ENCODE measurements around the gene MED15. TPM values are rescaled to one million over a fixed set of nuclear protein-coding genes. Genes with fewer than 3 reads are reported as not detected.
"Not testable (repeated sequence)": the region's sequence is repeated elsewhere in the genome, so short reads cannot be mapped to it uniquely, and the experiment has no call there.

The MED15 gene
- total RNA-seq, 1 donor from 2014 or later = 16.1 TPM

DNA sequence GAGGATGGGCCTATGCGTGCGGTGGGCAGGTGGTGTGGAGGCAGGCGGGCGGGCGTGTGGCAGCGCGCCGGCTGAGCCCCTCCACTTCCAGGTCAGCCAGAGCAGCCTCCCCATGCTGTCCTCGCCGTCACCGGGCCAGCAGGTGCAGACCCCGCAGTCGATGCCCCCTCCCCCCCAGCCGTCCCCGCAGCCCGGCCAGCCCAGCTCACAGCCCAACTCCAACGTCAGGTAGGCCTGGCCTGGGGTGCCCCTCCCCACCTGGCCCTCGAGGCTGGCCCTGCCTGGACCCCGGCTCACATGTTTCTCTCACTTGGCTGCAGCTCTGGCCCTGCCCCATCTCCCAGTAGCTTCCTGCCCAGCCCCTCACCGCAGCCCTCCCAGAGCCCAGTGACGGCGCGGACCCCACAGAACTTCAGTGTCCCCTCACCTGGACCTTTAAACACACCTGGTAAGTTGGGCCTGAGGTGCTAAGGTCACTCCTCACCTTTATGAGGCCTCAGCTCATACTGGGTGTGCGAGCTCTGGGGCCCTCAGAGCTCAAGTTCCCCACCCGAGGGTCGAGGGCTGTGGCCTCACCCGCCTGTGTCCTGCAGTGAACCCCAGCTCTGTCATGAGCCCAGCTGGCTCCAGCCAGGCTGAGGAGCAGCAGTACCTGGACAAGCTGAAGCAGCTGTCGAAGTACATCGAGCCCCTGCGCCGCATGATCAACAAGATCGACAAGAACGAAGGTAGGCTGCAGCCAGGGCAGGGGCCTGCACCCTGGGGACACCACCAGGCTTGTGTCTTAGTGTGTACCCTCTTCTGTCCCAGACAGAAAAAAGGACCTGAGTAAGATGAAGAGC lies 75.3 kb downstream of the MED15 start:
- no peak for DNase-seq (ENCODE audit: low read depth in 2 of 2)

DNA sequence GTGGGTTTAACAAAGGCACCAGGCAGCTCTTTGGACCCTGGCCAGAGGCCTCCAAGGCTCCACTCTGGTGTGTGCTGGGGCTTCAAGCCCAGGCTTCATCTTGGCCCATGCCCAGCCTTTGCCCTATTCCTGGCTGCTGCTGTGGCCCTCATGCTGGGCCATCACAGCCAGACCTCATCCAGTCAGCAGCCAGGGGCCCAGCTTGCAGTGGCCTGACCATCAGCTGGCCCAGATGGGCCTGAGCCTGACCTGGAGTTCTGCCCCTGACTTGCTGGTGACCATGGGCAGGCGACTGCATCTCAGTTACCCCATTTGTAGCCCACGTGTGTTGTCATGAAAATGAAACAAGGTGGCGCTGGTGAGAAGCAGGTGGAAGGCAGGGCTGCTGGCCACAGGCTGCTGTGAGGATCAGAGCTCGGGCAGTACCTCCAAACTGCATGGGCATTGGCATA lies 76.1 kb downstream of the MED15 start:
- no peak for DNase-seq (ENCODE audit: low read depth in 2 of 2)

DNA sequence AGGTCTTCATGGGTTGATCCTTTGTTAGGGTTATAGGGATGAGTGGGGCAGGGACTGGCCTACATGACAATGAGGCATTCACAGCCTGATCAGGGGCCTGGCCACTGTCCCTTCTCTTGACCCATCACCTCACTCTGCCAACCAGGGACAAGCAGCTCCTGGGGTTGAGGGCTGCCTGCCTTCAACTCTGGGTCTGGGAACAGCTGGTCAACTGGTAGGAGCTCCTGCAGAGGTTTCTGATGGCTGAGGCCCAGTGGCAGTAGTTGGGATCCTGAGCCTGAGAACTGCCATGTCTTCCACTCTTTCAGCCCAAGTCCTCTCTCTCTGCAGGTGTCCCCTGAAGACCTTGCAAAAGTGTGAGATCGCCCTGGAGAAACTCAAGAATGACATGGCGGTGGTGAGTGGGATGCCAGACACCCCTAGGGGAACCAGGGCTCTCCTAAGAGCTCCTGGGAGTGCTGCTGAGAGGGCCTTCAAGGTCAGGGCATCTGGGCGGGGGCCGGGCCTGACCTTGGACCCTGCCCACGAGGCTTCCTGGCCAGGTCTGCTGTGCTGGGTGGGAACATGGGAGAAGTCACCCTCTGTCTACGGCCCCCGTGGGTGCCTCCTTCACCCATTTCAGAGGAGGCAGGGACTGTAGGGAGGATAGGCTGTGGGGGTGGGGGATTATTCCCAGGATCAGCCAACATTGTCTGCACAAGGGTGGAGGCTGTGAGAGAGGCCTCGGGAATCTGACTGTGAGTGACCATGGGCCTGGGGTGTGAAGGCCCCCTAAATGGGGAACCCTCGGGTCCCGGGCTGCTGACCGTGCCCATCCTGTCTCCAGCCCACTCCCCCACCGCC lies 76.8 kb downstream of the MED15 start:
- no peak for DNase-seq (ENCODE audit: low read depth in 2 of 2)

DNA sequence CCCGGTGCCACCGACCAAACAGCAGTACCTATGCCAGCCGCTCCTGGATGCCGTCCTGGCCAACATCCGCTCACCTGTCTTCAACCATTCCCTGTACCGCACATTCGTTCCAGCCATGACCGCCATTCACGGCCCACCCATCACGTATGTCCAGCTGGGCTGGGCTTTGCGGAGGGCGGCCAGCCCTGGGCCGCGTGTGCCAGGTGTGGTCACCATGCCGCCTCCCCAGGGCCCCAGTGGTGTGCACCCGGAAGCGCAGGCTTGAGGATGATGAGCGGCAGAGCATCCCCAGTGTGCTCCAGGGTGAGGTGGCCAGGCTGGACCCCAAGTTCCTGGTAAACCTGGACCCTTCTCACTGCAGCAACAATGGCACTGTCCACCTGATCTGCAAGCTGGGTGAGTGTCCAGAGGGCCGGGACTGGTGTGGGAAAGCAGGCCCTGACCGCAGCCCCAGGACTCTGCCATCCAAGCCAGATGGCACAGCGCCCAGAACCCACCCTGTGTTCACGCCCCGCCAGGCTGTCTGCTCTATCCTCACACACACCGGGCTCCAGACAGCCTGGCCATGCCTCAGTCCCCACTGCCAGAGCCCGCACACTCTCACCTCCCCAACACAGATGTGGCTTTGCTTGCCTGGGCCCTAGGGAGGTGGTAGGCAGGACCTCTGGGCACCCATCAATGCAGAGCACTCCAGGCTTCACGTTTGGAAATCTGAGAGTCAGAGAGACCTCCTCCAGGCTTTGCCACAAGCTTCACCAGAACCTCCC lies 77.6 kb downstream of the MED15 start:
- no peak for DNase-seq (ENCODE audit: low read depth in 2 of 2)

DNA sequence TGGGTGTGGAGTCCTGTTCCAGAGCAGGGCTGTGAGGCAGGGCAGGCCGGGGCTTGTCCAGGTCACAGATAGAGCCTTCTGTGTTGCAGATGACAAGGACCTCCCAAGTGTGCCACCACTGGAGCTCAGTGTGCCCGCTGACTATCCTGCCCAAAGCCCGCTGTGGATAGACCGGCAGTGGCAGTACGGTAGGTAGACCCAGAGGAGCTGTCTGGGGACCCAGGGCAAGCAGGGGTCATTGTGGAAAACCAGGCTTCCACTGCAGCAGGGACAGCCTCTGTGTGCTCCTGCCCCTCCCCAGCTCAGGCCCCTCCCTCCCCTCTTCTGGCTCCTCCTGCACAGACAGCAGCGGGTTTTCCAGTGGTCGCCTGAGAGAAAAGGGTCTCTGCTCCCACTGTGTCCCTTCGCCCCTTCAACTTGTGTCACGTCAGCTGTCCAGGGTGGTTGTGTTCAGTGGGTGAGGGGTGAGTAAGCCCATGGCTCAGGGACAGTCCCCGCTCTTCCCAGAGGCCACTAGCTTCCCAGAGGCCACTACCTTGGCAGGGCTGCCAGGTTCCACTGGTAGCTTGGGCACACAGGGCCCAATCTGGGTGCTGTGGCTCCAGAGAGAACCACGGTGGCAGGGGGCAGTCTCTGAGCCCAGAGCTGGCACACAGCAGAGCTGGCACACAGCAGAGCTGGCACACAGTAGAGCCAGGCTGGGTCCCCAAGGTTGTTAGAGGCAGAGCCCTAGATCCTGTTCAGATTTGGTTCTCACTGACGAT lies 78.4 kb downstream of the MED15 start:
- DNase-seq (ENCODE audit: low read depth in 2 of 2) = no peak

DNA sequence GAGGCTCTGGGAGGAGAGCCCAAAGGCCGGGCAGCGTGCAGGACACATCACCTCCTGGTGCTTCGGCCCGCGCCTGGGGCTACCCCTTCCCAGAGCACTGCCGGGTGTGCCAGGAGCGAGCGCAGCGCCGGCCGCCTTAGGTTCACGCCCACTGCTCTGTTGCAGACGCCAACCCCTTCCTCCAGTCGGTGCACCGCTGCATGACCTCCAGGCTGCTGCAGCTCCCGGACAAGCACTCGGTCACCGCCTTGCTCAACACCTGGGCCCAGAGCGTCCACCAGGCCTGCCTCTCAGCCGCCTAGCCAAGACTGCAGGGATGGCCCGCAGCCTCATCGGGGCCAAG lies 79.0 kb downstream of the MED15 start:
- DNase-seq (ENCODE audit: low read depth in 2 of 2) = no peak

DNA sequence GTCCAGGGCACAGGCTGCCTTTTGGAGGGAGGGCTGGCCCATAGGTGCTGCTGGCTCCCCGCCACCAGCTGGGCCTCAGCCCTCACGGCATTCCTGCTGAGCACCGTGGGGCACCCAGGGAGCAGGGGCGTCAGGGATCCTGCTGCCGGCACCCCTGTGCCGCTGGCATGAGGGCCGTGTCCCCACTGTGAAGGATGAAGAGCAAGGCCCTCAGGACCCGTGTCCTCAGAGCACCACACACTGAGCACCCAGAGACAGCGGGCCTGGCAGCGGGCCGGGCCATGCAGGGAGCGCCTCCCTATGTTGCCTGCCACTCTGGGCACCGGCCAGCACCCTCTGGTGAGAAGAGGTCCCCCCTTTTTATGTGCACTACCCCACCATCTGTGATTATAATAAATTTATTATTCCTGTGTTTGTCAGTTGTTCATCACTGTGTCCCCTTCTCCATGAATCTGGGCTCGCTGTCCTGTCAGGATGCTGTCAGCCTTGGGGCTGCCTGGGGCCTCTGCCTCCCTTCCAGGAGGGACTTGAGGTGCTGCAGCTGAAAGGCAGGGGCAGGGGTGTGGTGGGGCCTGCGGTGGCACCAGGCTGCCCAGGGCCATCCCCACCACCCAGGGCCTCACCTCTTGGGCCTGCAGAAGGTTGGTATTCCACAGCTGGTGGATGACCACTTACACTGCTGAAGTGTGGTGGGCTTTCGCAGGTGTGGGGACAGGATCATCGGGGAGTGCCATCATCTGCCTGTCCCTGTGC lies 80.0 kb downstream of the MED15 start:
- no peak for DNase-seq (ENCODE audit: low read depth in 2 of 2)

DNA sequence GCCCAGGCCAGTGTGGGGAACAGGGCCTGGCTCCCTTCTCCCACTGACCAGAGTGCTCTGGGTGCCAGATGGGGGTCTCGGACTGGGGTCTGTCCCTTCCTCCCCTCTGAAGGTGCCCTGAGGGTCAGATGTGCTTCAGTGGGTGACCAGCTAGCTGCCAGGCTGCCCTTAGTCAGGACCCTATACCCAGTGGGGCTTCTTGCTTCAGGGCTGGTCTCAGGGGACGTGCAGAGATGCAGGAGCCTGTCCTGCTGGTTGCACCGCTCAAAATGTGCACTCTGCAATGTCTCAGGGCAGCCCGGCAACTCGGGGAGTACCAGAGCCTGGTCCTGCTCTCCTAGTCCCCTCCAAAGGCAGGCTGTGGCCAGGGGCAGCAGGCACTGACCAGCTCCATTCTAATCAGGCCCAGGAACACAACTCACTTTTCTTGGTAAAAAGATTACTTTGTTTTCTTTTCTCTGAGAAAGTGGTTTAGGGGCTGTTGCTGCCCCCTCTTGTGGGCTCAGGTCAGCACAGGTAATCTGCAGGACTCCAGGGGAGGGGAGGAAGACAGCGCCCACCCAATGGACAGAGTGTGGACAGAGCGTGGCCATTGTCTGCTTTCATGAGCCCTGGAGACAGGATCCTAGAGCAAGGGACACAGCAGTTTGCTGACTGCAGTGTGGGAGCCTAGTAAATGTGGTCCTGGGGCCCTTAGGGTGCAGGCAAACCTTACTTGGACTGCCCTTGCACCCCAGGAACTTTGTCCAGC lies 80.9 kb downstream of the MED15 start:
- DNase-seq (ENCODE audit: low read depth in 2 of 2) = no peak

DNA sequence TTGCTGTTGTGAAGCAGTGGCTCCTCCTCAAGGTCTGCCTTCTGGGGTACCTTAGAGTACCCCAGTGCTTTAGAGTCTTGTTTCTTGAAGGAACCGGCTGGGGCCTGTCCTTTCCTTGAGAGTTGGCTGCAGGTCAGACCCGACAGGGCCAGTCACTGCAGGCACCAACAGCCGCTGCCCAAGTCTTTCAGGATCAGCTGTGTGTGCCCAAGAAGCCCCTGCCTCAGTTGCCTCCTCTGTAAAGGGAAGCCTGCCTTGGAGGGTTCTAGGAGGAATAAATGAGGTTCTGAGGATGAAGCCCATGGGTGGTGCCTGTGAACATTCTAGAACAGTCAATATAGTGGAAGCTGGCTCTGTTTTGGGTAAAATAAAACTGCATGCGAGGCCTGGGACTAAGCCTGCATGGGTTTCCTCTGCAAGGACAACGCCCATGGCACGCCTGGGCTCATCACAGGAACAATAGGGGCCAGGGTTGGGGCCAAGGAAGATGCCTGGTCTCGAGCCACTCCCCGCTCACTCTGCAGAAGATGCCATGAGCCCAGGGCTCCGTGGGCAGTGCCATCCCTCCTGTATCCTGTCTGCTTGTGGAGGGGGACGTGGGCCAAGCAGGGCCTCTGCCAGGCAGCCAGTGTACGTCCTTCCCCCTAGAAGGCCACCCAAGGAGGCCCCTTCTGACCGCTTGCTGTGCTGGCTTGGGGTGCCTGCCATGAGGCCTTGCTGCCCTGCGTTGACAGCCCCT lies 81.6 kb downstream of the MED15 start:
- DNase-seq (ENCODE audit: low read depth in 2 of 2) = no peak

DNA sequence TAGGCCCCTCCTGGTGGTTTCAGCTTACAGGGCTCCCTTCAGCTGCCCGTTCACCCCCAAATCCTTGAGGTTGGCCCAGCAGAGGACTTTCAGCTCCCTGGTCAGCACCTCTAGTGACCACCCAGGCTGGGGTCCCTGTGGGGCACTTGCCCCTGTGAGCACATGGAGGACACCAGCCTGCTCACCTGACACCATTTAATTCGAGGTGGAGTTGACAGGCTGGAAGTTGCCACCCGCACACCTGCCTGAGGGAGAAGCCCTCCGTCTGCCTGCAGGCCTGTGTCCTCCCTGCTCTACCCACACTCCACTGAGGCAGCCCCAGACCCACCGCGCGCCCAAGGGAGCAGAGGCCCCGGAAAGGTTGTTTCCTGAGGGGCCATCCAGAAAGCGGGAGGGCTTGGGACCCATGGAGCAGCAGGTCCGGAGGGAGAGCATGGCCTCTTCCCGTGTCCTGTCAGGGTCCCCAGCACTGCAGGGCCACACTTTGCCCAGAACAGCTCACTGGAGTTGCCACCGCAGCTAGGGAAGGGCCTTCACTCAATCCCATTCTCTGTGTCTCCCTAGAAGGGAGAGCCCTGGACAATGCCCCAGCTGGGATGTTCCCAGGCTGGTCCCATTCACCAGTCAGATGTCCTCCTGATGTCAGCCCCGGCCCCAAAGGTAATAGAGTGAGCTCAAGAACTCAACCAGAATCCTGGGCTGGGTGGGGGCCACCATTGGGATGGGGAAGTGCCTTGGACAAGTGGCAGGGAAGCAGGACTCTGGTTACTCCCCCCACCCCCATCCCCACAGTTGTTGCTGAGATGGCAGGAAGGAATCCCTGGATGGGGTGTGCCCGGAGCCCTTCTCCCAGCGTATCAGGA lies 82.4 kb downstream of the MED15 start:
- no peak for DNase-seq (ENCODE audit: low read depth in 2 of 2)

DNA sequence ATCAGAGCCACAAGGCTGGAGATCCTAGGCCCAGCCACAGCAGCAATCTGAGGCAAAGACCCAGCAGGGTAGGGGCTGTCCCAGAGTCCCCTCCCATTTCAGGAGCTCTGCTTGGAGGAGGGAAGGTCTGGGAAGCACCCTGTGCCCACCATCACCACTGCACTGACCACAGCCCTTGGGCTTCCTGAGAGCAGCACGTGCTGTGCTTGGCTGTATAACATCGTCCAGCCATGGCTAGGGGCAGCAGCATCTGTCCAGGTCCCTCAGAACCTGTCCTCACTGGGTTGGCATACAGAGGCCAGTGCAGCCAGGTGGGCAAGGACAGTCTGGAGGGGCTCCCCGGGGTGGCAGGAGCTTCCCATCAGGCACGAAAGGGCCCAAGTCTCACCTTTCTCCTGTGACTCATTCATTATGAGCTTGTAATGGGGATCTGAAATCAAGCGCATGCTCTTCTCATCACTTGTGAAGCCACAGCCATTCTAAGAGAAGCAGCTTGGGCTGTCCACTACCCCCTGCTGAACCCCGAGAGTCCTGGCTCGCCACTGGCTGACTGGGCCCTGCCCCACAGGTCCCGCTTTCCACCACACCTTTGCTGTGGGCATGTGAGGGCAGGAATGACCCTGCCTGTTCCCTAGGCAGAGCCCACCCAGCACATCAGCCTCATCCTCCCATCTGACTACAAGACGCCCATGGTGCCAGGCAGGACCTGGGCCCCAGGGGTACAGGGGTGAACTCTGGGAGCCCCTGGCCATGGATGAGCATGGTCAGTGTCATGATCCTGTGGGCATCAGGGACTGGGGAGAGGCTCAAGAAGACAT lies 83.3 kb downstream of the MED15 start:
- no peak for DNase-seq (ENCODE audit: low read depth in 2 of 2)

DNA sequence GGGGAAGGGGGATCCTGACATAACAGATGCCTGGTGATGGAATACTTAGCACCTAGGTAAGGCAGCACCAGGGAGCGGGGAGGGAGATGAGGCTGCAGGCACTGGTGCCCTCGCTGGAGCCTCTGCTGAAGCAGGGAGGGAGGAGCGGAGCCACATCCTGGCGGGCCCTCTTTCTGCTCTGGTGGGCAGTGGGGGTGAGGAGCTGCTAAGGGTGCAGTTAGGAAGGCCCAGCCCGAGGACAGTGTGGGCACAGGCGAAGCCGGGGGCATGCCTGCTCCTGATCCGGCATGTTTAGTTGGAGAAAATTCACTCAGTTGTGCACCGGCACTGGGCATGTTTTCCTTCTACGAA lies 83.9 kb downstream of the MED15 start:
- DNase-seq (ENCODE audit: low read depth in 2 of 2) = no peak

DNA sequence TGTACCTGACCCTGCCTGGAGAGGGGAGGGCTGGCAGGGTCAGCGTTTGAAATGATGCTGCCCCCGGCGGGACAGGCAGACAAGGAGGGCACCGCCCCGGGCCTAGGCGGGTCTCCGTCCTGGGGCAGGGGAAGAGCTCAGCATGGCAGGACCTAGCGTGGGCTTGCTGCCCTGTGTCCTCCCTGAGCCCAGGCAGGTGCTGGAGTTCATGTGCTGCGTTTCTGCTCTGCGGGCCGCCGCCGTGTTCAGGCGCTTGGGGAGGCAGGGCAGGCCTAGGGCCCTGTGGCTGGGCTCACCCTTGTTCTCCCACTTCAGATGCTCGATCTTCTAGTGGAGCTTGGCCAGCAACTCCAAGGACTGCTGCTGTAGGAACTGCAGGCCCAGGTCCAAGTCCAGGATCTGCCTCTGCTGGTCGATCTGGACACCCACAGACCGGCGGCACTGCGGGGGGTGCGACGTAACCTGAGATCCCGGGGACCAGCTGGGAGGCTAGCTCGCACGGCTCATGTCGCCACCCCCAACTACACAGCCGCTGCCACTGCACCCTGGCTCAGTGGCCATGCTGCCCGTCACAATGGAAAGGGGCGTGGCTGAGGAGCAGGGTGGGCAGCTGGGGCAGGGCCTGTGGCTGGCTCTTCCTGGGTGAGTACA lies 84.4 kb downstream of the MED15 start:
- no peak for DNase-seq (ENCODE audit: low read depth in 2 of 2)

DNA sequence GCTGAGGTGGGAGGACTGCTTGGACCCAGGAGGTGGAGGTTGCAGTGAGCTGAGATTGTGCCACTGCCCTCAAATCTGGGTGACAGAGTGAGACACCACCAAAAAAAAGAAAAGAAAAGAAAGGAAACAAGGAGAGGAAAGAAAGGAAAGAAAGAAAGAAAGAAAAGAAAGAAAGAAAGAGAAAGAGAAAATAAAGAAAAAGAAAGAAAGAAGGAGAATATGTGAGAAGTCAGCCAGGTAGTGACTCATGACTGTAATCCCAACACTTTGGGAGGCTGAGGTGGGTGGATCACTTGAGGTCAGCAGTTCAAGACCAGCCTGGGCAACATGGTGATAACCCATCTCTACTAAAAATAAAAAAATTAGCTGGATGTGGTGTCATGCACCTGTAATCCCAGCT lies 86.6 kb downstream of the MED15 start:
- not testable (repeated sequence) for DNase-seq (ENCODE audit: low read depth in 2 of 2)

DNA sequence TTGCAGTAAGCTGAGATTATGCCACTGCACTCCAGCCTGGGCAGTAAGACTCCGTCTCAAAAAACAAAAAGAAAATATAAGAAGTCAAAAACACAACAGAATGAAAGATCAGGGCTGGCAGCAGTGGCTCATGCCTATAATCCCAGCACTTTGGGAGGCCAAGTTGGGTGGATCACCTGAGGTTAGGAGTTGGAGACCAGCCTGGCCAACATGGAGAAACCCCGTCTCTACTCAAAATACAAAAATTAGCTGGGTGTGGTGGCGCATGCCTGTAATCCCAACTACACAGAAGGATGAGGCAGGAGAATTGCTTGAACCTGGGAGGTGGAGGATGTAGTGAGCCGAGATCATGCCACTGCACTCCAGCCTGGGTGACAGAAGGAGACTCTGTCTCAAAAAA lies 87.1 kb downstream of the MED15 start:
- DNase-seq (ENCODE audit: low read depth in 2 of 2) = not testable (repeated sequence)

DNA sequence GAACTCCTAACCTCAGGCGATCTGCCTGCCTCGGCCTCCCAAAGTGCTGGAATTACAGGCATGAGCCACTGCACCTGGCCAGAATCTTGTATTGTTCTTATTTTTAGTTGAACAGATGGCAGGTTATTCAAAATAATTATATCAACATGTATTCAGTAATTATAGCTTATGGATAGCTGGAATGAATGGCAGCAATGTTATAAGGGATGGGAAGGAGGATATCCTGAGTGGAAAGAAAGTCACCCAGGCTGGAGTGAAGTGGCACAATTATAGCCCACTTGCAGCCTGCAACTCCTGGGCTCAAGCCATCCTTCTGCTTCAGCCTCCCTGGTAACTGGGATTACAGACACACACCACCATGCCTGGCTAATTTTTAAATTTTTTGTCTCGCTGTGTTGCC lies 88.1 kb downstream of the MED15 start:
- DNase-seq (ENCODE audit: low read depth in 2 of 2) = no peak

DNA sequence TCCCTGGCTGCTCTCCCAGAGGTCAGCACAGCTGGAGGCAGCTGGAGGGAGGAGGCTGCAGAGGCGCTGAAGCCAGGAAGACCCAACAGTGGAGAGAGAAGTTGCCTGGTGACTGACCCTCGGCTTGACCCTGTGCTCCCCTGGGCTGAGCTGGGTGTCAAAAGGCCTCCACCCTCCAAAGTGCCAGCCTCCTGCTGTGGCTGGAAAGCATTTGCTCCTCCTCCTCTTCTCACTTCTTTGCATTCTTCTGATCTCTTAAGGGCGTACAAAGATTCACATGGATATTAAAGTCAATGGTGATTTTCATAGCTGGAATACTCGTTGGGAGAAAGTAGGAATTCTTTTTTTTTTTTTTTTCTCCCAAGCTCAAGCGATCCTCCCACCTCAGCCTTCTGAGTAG lies 91.7 kb downstream of the MED15 start:
- no peak for DNase-seq (ENCODE audit: low read depth in 2 of 2)
